Astrocyte (in vitro differentiated cells and primary cell): ENCODE results near the gene ACMSD. TPM values are rescaled to one million over a fixed set of nuclear protein-coding genes. Genes with fewer than 3 reads are reported as not detected.
"Not testable (repeated sequence)": the region's sequence is repeated elsewhere in the genome, so short reads cannot be mapped to it uniquely, and the experiment has no call there.

Experiments
- DNase-seq: peaks from one replicate; pipeline ENCODE4 v3.0.0-alpha.2; 2010; ENCODE audit warnings: low read depth
- FAIRE-seq: peaks from 2 replicates; lab custom pipeline; 2011; peaks lifted over from hg19 to GRCh38; lab: Jason Lieb, UNC
- H2AFZ ChIP-seq: 2 replicates; pipeline ENCODE4 v1.6.0; 2012; ENCODE audit warnings: low read depth, low read length, inconsistent platforms
- H3K27ac ChIP-seq: 2 replicates; pipeline ENCODE4 v1.5.1; 2011; ENCODE audit warnings: low read depth, low read length, inconsistent platforms
- H3K27me3 ChIP-seq: 2 replicates; pipeline ENCODE4 v1.6.0; 2011; ENCODE audit warnings: low read length, inconsistent platforms; ENCODE audit not compliant: insufficient read depth
- H3K36me3 ChIP-seq: 2 replicates; pipeline ENCODE4 v1.5.1; 2011; ENCODE audit warnings: low read length, inconsistent platforms; ENCODE audit not compliant: insufficient read depth
- H3K4me1 ChIP-seq: 2 replicates; pipeline ENCODE4 v1.5.1; 2011; ENCODE audit warnings: low read length, inconsistent platforms; ENCODE audit not compliant: insufficient read depth
- H3K4me2 ChIP-seq: 2 replicates; pipeline ENCODE4 v1.6.0; 2012; ENCODE audit warnings: low read length, inconsistent platforms
- H3K4me3 ChIP-seq: 2 replicates; pipeline ENCODE4 v1.5.1; 2011; ENCODE audit warnings: low read depth, mild to moderate bottlenecking, low read length, inconsistent platforms; ENCODE audit not compliant: insufficient read depth
- H3K79me2 ChIP-seq: 2 replicates; pipeline ENCODE4 v1.6.0; 2012; ENCODE audit warnings: mild to moderate bottlenecking, low read length, inconsistent platforms; ENCODE audit not compliant: insufficient read depth
- H3K9ac ChIP-seq: 2 replicates; pipeline ENCODE4 v1.6.0; 2012; ENCODE audit warnings: mild to moderate bottlenecking, low read length, inconsistent platforms
- H3K9me3 ChIP-seq: 2 replicates; pipeline ENCODE4 v1.5.1; 2012; ENCODE audit warnings: low read depth, mild to moderate bottlenecking, low read length, inconsistent platforms; ENCODE audit not compliant: insufficient read depth
- H4K20me1 ChIP-seq: 2 replicates; pipeline ENCODE4 v1.6.0; 2012; ENCODE audit warnings: low read length, inconsistent platforms; ENCODE audit not compliant: insufficient read depth
- H3K27ac Mint-ChIP-seq: one replicate; pipeline ENCODE4 v1.8.0; 2021; ENCODE audit warnings: mild to moderate bottlenecking, mixed read lengths; ENCODE audit not compliant: unreplicated experiment
- H3K27me3 Mint-ChIP-seq: one replicate; pipeline ENCODE4 v1.8.0; 2021; ENCODE audit warnings: low read depth, mixed read lengths; ENCODE audit not compliant: unreplicated experiment
- H3K36me3 Mint-ChIP-seq: one replicate; pipeline ENCODE4 v1.8.0; 2021; ENCODE audit warnings: low read depth, mixed read lengths; ENCODE audit not compliant: unreplicated experiment
- H3K4me1 Mint-ChIP-seq: one replicate; pipeline ENCODE4 v1.8.0; 2021; ENCODE audit warnings: low read depth, mixed read lengths; ENCODE audit not compliant: unreplicated experiment
- H3K4me3 Mint-ChIP-seq: one replicate; pipeline ENCODE4 v1.8.0; 2021; ENCODE audit warnings: mild to moderate bottlenecking, moderate library complexity, mixed read lengths; ENCODE audit not compliant: unreplicated experiment
- H3K9me3 Mint-ChIP-seq: one replicate; pipeline ENCODE4 v1.8.0; 2021; ENCODE audit warnings: mild to moderate bottlenecking, mixed read lengths; ENCODE audit not compliant: unreplicated experiment
- CTCF ChIP-seq: IDR thresholded peaks from 2 replicates; pipeline ENCODE4 v1.5.1; 2011; ENCODE audit warnings: low read depth, mild to moderate bottlenecking, inconsistent platforms, low read length, moderate library complexity; ENCODE audit not compliant: insufficient read depth
- EZH2 ChIP-seq: IDR thresholded peaks from 2 replicates; pipeline ENCODE4 v1.6.1; 2012; ENCODE audit warnings: mild to moderate bottlenecking, low read length, inconsistent platforms; ENCODE audit not compliant: insufficient read depth
- total RNA-seq: library from RNA; stranded (reverse); gene quantifications from 2 replicates; pipeline ENCODE4 v1.2.1, GENCODE V29; 2021

Gene ACMSD
- total RNA-seq, 1 donor from 2014 or later = not detected

- H4K20me1 ChIP-seq = no peaks in the 10 kb centered on the region
These were observed 68.3 kb downstream of the ACMSD start for GRCh38 chr2:134906726-134907125.

GRCh38 chr2:134907441-134908116 is 69.2 kb downstream of the ACMSD start:
- H3K4me3 ChIP-seq, H3K4me2 ChIP-seq, DNase-seq, H3K27me3 ChIP-seq, H3K9me3 Mint-ChIP-seq, H3K36me3 ChIP-seq, H3K9ac ChIP-seq, H3K4me1 Mint-ChIP-seq, H3K4me3 Mint-ChIP-seq, H3K9me3 ChIP-seq, H3K4me1 ChIP-seq, H3K27ac ChIP-seq, H3K36me3 Mint-ChIP-seq, H3K79me2 ChIP-seq, H2AFZ ChIP-seq, H3K27me3 Mint-ChIP-seq, FAIRE-seq, H3K27ac Mint-ChIP-seq, H4K20me1 ChIP-seq: not testable (repeated sequence)

More at GRCh38 chr2:134906726-134907125, 68.3 kb downstream of the ACMSD start:
- H3K4me1 Mint-ChIP-seq = peaks cover 3% of the 10 kb centered on the region
- Histone ChIP-seq H3K79me2 (no peaks in the 10 kb centered on the region), H3K4me1 (no peaks in the 10 kb centered on the region), H3K4me3 (no peak overlapping the region), H3K27ac (no peak overlapping the region), H2AFZ (no peak overlapping the region), H3K9ac (no peak overlapping the region), H3K36me3 (no peaks in the 10 kb centered on the region), H3K27me3 (no peaks in the 10 kb centered on the region), H3K9me3 (no peaks in the 10 kb centered on the region), H3K4me2 (no peak overlapping the region)
- H3K27me3 Mint-ChIP-seq = no peaks in the 10 kb centered on the region
- H3K4me3 Mint-ChIP-seq = no peak overlapping the region
- FAIRE-seq (no peak), DNase-seq (no peak)
- H3K9me3 Mint-ChIP-seq = peaks cover 2% of the 10 kb centered on the region
- TF ChIP-seq CTCF (no peak), EZH2 (no peak)
- no peaks in the 10 kb centered on the region for H3K36me3 Mint-ChIP-seq
- no peak overlapping the region for H3K27ac Mint-ChIP-seq

GRCh38 chr2:134910763-134911399 is 72.5 kb downstream of the ACMSD start:
- Mint-ChIP-seq H3K36me3 (peaks cover 2% of the 10 kb centered on the region), H3K27ac (no peak overlapping the region), H3K4me3 (no peak overlapping the region), H3K9me3 (peaks cover 8% of the 10 kb centered on the region), H3K27me3 (no peaks in the 10 kb centered on the region), H3K4me1 (no peaks in the 10 kb centered on the region)
- Histone ChIP-seq H3K36me3 (no peaks in the 10 kb centered on the region), H3K79me2 (no peaks in the 10 kb centered on the region), H3K4me1 (no peaks in the 10 kb centered on the region), H3K9ac (no peak overlapping the region), H3K4me3 (no peak overlapping the region), H4K20me1 (no peaks in the 10 kb centered on the region), H3K9me3 (no peaks in the 10 kb centered on the region), H2AFZ (no peak overlapping the region), H3K27ac (no peak overlapping the region), H3K27me3 (no peaks in the 10 kb centered on the region), H3K4me2 (no peak overlapping the region)
- FAIRE-seq = no peak
- no peak for DNase-seq
- TF ChIP-seq EZH2 (no peak), CTCF (no peak)
